A549 (cell line): ENCODE results near the gene GAMT.

ENCODE experiments used
- BHLHE40 ChIP-seq: IDR thresholded peaks from 2 replicates; pipeline ENCODE4 v1.6.1; 2012; ENCODE audit warnings: low read depth, low read length, inconsistent platforms
- EHMT2 ChIP-seq: fragments of 200-600 bp; sonication (generic); IDR thresholded peaks from 2 replicates; pipeline ENCODE4 v1.6.1; 2016; ENCODE audit warnings: antibody characterized with exemption, low read depth, mild to moderate bottlenecking, moderate library complexity
- HDAC2 ChIP-seq: fragments of 200-600 bp; sonication (generic); IDR thresholded peaks from 2 replicates; pipeline ENCODE4 v1.6.1; 2016
- MYC ChIP-seq: IDR thresholded peaks from 2 replicates; pipeline ENCODE4 v1.6.1; 2012; ENCODE audit warnings: mild to moderate bottlenecking, inconsistent platforms, low read length, improper control_type of control experiment, borderline replicate concordance
- NFE2L2 ChIP-seq: fragments of 150-350 bp; conservative IDR thresholded peaks from 2 replicates; pipeline ENCODE4 v1.6.1; 2014; ENCODE audit warnings: low read length
- RNF2 ChIP-seq: fragments of 200-600 bp; sonication (generic); IDR thresholded peaks from 2 replicates; pipeline ENCODE4 v1.6.1; 2016; ENCODE audit warnings: low read depth, mild to moderate bottlenecking, antibody characterized with exemption, moderate library complexity, borderline replicate concordance
- SMC3 ChIP-seq: fragments of >200 bp; sonication (Bioruptor Twin); formaldehyde crosslinking; IDR thresholded peaks from 3 replicates; pipeline ENCODE4 v1.6.1; 2018; ENCODE audit warnings: inconsistent platforms
- TP53 ChIP-seq: fragments of 250-450 bp; sonication (Bioruptor Pico); IDR thresholded peaks from 2 replicates; pipeline ENCODE4 v1.5.0; 2021; ENCODE audit warnings: mild to moderate bottlenecking, moderate library complexity
- TF ChIP-seq, protein P1 (sequence below): fragments of >200 bp; sonication (Bioruptor Twin); formaldehyde crosslinking; IDR thresholded peaks from 3 replicates; pipeline ENCODE4 v1.5.1; 2016

GRCh38 chr19:1445932-1446712 is 44.8 kb upstream of the GAMT start:
- no peak for TF ChIP-seq SMC3
- no peak for TF ChIP-seq EHMT2
- no peak for TF ChIP-seq BHLHE40
- no peak for TF ChIP-seq MYC
- TF ChIP-seq, protein P1, sequence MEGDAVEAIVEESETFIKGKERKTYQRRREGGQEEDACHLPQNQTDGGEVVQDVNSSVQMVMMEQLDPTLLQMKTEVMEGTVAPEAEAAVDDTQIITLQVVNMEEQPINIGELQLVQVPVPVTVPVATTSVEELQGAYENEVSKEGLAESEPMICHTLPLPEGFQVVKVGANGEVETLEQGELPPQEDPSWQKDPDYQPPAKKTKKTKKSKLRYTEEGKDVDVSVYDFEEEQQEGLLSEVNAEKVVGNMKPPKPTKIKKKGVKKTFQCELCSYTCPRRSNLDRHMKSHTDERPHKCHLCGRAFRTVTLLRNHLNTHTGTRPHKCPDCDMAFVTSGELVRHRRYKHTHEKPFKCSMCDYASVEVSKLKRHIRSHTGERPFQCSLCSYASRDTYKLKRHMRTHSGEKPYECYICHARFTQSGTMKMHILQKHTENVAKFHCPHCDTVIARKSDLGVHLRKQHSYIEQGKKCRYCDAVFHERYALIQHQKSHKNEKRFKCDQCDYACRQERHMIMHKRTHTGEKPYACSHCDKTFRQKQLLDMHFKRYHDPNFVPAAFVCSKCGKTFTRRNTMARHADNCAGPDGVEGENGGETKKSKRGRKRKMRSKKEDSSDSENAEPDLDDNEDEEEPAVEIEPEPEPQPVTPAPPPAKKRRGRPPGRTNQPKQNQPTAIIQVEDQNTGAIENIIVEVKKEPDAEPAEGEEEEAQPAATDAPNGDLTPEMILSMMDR: no peak
- no peak for TF ChIP-seq TP53
- TF ChIP-seq HDAC2: no peak
- TF ChIP-seq RNF2: no peak
- TF ChIP-seq NFE2L2: no peak
